ENCODE results near the gene ELOVL3. TPM values are rescaled to one million over a fixed set of nuclear protein-coding genes. Genes with fewer than 3 reads are reported as not detected.
A peak's percentile ranks its signal among the peaks of the same experiment; 100 is the strongest.

The ELOVL3 gene
- total and polyA plus RNA-seq, 9 of the 15 experiments (the other 6 are each of a cell fraction or from before 2014, with no cell fraction given): 0.32 to 3.3 (median 0.87) TPM

- TF ChIP-seq NFIX (CRISPR knock-in tag; IDR thresholded peaks at IDR 0.05; ENCODE audit: low read depth) (no peak), ZNF239 (CRISPR knock-in tag; IDR thresholded peaks at IDR 0.05) (no peak), ZNF717 (CRISPR knock-in tag; IDR thresholded peaks at IDR 0.05) (no peak), ZBTB34 (CRISPR knock-in tag; IDR thresholded peaks at IDR 0.05) (no peak), CREM (IDR thresholded peaks at IDR 0.05; ENCODE audit: low read depth) (no peak), BCOR (IDR thresholded peaks at IDR 0.05) (0 out of 2 replicates have a peak, but pooled peaks have one; percentile 10), GTF2A2 (tag; IDR thresholded peaks at IDR 0.05) (no peak), POLR2A (conservative IDR thresholded peaks at IDR 0.05) (no peak), HMGN3 (IDR thresholded peaks at IDR 0.05; ENCODE audit: borderline replicate concordance, extremely low read depth, insufficient read length, low read depth, low read length) (peak; percentile 50), NFIC (IDR thresholded peaks at IDR 0.05) (peak; percentile 59; the same call in 1 of the 2 replicates), ZBTB7A (IDR thresholded peaks at IDR 0.05; ENCODE audit: borderline replicate concordance, control insufficient read depth, low read depth, low read length) (0 out of 2 replicates have a peak, but pooled peaks have one; percentile 3)
- TF ChIP-seq, protein P1, sequence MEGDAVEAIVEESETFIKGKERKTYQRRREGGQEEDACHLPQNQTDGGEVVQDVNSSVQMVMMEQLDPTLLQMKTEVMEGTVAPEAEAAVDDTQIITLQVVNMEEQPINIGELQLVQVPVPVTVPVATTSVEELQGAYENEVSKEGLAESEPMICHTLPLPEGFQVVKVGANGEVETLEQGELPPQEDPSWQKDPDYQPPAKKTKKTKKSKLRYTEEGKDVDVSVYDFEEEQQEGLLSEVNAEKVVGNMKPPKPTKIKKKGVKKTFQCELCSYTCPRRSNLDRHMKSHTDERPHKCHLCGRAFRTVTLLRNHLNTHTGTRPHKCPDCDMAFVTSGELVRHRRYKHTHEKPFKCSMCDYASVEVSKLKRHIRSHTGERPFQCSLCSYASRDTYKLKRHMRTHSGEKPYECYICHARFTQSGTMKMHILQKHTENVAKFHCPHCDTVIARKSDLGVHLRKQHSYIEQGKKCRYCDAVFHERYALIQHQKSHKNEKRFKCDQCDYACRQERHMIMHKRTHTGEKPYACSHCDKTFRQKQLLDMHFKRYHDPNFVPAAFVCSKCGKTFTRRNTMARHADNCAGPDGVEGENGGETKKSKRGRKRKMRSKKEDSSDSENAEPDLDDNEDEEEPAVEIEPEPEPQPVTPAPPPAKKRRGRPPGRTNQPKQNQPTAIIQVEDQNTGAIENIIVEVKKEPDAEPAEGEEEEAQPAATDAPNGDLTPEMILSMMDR (IDR thresholded peaks at IDR 0.05 in 2 of 3, conservative IDR thresholded peaks at IDR 0.05 in 1 of 3; ENCODE audit: insufficient read depth in 2 of 3, low read depth in 1 of 3, low read length in 3 of 3): peak in 2 of 3 experiments; percentile 39 to 42; a peak in 4 of 6 replicates
- TF ChIP-seq, protein P2, sequence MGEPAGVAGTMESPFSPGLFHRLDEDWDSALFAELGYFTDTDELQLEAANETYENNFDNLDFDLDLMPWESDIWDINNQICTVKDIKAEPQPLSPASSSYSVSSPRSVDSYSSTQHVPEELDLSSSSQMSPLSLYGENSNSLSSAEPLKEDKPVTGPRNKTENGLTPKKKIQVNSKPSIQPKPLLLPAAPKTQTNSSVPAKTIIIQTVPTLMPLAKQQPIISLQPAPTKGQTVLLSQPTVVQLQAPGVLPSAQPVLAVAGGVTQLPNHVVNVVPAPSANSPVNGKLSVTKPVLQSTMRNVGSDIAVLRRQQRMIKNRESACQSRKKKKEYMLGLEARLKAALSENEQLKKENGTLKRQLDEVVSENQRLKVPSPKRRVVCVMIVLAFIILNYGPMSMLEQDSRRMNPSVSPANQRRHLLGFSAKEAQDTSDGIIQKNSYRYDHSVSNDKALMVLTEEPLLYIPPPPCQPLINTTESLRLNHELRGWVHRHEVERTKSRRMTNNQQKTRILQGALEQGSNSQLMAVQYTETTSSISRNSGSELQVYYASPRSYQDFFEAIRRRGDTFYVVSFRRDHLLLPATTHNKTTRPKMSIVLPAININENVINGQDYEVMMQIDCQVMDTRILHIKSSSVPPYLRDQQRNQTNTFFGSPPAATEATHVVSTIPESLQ (CRISPR knock-in tag; IDR thresholded peaks at IDR 0.05): no peak
- TF ChIP-seq, protein P3, sequence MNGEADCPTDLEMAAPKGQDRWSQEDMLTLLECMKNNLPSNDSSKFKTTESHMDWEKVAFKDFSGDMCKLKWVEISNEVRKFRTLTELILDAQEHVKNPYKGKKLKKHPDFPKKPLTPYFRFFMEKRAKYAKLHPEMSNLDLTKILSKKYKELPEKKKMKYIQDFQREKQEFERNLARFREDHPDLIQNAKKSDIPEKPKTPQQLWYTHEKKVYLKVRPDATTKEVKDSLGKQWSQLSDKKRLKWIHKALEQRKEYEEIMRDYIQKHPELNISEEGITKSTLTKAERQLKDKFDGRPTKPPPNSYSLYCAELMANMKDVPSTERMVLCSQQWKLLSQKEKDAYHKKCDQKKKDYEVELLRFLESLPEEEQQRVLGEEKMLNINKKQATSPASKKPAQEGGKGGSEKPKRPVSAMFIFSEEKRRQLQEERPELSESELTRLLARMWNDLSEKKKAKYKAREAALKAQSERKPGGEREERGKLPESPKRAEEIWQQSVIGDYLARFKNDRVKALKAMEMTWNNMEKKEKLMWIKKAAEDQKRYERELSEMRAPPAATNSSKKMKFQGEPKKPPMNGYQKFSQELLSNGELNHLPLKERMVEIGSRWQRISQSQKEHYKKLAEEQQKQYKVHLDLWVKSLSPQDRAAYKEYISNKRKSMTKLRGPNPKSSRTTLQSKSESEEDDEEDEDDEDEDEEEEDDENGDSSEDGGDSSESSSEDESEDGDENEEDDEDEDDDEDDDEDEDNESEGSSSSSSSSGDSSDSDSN (IDR thresholded peaks at IDR 0.05; ENCODE audit: borderline replicate concordance in 1 of 2, low read depth in 2 of 2, low read length in 2 of 2): 0 out of 4 replicates have a peak, but pooled peaks of 1 of the 2 experiments have one; percentile 48
These were observed 4.8 kb downstream of the ELOVL3 start (continued) for GRCh38 chr10:102230861-102231356.

Measured in K562 (cell line).